HG03103 (cell line): ENCODE results near the gene RFT1.
A peak's percentile ranks its signal among the peaks of the same experiment; 100 is the strongest.

Source experiments
- ATAC-seq: cut with Tn5 transposase; IDR thresholded peaks from one replicate; pipeline ENCODE4 v1.9.1; 2021; ENCODE audit warnings: low read depth; ENCODE audit not compliant: unreplicated experiment

Gene RFT1

GRCh38 chr3:53130179-53131061, at the start of gene RFT1:
Gene RFT1 (minus strand): TSS chr3:53130435. CDS start chr3:53130400, 35 bp downstream.
- peak; percentile 69 for ATAC-seq

GRCh38 chr3:53179580-53179979, 49.3 kb upstream of the RFT1 start:
- no peak for ATAC-seq

GRCh38 chr3:53178246-53178645, 48.0 kb upstream of the RFT1 start:
- ATAC-seq, result no peak

- ATAC-seq, result no peak
Measured at GRCh38 chr3:53175613-53176540, 45.6 kb upstream of the RFT1 start.

- peak; percentile 51 for ATAC-seq
Measured at GRCh38 chr3:53174346-53175250, 44.4 kb upstream of the RFT1 start.

GRCh38 chr3:53173107-53173506, 42.9 kb upstream of the RFT1 start:
- ATAC-seq, result no peak

- ATAC-seq, result no peak
Measured at GRCh38 chr3:53171827-53172505, 41.7 kb upstream of the RFT1 start.

GRCh38 chr3:53171064-53171418, 40.8 kb upstream of the RFT1 start:
- no peak for ATAC-seq

GRCh38 chr3:53170325-53171063, 40.3 kb upstream of the RFT1 start:
- no peak for ATAC-seq

GRCh38 chr3:53169832-53170324, 39.6 kb upstream of the RFT1 start:
- ATAC-seq, result no peak

GRCh38 chr3:53169045-53169831, 39.0 kb upstream of the RFT1 start:
- ATAC-seq, result no peak

- ATAC-seq, result no peak
Measured at GRCh38 chr3:53168175-53168923, 38.1 kb upstream of the RFT1 start.

GRCh38 chr3:53167418-53168174, 37.4 kb upstream of the RFT1 start:
- ATAC-seq, result no peak

GRCh38 chr3:53166781-53167291, 36.6 kb upstream of the RFT1 start:
- no peak for ATAC-seq

- ATAC-seq, result no peak
Measured at GRCh38 chr3:53166206-53166605, 36.0 kb upstream of the RFT1 start.

GRCh38 chr3:53164911-53165310, 34.7 kb upstream of the RFT1 start:
- ATAC-seq, result no peak
